NT2/D1 (cell line): ENCODE results near the gene LIPN.

Experiments used
- SUZ12 ChIP-seq: IDR thresholded peaks from 2 replicates; pipeline ENCODE4 v1.6.1; 2011; ENCODE audit not compliant: insufficient read length, insufficient read depth; ENCODE audit errors: extremely low read depth
- YY1 ChIP-seq: IDR thresholded peaks from 2 replicates; pipeline ENCODE4 v1.6.1; 2011; ENCODE audit not compliant: insufficient read length, insufficient read depth
- ZNF274 ChIP-seq: IDR thresholded peaks from 2 replicates; pipeline ENCODE4 v1.6.1; 2011; ENCODE audit warnings: mild to moderate bottlenecking, low read depth, low read length

DNA sequence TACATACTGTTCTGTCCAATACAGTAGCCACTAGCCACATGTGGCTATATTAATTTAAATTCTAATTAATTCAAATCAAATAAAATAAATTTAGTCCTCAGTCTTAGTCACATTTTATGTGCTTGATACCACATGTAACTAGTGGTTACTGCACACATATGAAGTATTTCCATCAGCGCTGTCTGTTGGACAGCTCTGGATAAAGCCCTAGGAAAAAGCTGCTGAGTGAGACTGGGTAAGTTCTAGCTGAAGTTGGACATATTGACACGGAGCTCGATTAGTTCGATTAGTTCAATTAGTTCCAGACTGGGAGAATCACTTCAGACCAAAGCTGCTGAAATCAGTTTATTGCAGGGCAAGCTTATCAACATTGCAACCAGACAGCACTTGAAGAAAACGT is 27.6 kb downstream of the LIPN start:
- TF ChIP-seq SUZ12 (no peak), ZNF274 (no peak), YY1 (no peak)
